GM10266 (cell line): ENCODE data around the gene TFCP2L1.

Source experiments
- DNase-seq: peaks from one replicate; pipeline ENCODE4 v3.0.0; 2012; ENCODE audit errors: extremely low spot score
- TF ChIP-seq, protein P1 (sequence below): IDR thresholded peaks from 2 replicates; pipeline ENCODE4 v1.5.1; 2012; ENCODE audit warnings: mild to moderate bottlenecking, low read depth; ENCODE audit not compliant: control insufficient read depth, insufficient read depth; ENCODE audit errors: missing control alignments

Gene TFCP2L1

DNA sequence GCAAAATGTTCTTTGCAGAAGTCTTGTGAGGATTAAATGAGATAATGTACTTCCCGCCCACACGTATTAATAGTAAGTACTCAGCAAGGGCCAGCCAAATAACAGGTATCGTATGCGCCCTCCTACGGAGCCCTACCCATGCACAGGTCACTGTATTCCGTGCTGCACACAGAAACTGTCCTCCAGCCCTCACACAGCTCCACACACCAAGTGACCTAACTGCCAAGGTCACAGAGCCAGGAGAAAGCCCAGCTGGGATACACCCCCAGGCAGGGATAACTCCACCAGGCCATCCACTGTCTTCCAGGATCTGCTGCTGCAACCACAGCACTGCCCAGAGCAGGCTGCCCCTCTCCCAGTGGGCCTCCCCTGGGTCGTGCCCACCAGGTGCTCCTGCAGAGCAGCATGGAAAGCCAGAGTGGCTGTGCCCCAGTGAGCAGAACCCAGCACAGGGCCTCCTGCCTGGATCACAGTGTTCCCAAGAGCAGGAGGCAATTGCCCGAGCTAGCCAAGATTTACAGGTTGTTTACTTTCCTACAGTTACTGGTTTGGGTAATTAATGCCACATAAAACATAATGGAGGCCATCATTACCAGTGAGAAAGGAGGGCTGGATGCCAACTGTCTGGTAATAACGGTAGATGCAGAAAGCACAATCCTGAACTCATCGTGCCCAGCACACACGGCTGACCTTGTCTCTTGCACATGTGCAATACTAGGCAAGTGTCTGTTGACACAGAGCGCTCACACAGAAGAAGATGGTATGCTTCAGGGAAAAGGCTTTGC is 24.4 kb downstream of the TFCP2L1 start:
- TF ChIP-seq, protein P1, sequence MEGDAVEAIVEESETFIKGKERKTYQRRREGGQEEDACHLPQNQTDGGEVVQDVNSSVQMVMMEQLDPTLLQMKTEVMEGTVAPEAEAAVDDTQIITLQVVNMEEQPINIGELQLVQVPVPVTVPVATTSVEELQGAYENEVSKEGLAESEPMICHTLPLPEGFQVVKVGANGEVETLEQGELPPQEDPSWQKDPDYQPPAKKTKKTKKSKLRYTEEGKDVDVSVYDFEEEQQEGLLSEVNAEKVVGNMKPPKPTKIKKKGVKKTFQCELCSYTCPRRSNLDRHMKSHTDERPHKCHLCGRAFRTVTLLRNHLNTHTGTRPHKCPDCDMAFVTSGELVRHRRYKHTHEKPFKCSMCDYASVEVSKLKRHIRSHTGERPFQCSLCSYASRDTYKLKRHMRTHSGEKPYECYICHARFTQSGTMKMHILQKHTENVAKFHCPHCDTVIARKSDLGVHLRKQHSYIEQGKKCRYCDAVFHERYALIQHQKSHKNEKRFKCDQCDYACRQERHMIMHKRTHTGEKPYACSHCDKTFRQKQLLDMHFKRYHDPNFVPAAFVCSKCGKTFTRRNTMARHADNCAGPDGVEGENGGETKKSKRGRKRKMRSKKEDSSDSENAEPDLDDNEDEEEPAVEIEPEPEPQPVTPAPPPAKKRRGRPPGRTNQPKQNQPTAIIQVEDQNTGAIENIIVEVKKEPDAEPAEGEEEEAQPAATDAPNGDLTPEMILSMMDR: no peak
- DNase-seq: no peak

DNA sequence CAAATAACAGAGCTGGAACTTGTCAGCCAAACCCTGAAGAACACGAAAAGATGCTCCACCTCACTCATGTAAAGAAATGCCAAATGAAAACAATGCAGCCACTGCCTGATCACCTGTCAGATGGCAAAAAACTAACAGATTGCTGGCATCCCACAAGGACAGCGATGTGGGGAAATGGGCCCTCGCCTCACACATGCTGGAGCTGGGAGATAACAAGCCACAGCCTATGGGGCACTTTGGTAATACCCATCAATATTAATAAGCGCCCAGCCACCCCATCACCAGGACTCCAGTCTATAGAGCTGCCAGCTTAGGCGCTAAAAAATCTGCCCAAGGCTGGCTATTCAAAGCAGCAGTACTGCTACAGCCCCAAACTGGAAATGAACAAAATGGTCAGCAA is 27.0 kb downstream of the TFCP2L1 start:
- TF ChIP-seq, protein P1: no peak
- no peak for DNase-seq

DNA sequence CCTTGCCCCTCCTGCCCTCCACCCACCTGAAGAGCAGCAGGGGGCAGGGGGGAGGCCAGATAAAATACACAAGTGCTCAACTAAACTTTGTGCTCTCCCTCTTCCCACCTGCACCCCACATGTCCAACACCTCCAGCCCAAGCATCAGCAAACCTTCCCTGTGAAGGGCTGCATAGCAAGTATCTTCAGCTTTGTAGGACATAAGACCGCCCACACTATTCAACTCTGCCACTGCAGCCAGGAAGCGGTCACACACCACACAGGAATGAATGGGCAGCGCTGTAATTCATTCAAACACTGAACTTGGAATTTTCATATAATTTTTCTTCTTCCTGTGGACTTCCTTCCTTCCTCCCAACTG is 27.5 kb downstream of the TFCP2L1 start:
- TF ChIP-seq, protein P1: no peak
- DNase-seq: no peak

DNA sequence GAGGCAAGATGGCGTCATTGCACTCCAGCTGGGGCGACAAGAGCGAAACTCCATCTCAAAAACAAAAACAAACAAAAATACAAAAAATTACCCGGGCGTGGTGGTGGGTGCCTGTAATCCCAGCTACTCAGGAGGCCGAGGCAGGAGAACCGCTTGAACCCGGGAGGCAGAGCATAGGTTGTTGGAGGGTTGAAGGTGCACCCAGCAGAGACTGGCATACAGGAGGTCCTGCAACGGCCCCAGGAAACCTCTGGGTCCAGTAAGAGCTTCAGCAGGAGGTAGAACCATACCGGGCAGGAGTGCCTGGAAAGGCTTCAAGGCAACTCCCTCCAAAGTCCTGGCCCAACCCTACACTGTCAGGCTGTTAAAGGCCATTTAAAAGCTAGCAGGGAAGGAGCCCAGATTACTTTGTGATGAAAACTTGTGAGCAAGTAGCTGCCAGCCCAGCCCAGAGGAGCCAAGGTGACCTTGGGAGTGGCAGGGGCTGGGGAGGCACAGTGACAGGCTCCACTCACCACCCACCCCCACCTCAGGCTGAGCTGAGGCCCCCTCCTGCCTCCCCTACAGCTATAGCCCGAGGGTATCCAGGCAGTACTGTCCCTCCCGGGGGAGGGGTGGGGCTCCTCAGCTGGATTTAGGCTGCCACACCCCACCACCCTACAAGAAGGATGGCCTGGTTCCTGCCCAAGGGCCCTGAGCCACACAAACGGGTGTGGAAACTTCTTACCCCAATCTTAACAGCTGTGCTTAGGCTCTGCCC is 28.1 kb downstream of the TFCP2L1 start:
- no peak for DNase-seq
- TF ChIP-seq, protein P1: no peak

DNA sequence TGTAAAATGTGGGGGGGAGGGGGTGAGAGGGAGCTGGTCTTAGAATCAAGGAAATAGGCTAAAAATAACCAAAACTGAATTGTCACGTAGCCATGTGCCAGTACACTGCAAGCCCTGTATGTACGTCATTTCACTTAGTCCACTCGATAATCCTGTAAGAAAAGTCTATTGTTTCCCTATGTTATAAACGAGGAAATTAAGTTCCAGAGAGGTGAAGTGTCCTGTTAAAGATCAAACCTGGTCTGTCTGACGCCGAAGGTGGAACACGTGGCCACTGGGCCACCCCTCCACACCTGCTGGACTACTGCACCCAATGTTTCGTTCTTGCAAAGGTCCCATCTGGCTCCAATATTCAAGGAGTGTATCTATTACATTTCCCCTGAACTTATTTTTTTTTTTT is 29.6 kb downstream of the TFCP2L1 start:
- TF ChIP-seq, protein P1: no peak
- no peak for DNase-seq

DNA sequence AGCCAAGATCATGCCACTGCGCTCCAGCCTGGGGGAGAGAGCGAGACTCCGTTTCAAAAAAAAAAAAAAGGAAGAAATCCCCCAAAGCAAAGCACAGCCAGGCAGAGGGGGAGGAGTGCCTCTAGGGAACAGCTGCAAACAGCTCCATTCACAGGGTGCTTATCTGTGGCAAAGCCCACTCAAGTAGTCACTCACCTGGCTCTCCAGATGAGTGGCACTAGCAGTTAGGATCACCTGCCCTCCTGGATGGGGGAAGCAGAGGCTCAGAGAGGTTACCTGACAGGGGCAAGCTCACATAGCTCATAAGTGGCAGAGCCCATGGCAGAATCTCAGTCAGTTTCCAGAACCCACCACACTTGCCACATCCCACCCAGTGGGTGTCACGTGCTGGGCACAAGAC is 30.3 kb downstream of the TFCP2L1 start:
- TF ChIP-seq, protein P1: no peak
- no peak for DNase-seq

DNA sequence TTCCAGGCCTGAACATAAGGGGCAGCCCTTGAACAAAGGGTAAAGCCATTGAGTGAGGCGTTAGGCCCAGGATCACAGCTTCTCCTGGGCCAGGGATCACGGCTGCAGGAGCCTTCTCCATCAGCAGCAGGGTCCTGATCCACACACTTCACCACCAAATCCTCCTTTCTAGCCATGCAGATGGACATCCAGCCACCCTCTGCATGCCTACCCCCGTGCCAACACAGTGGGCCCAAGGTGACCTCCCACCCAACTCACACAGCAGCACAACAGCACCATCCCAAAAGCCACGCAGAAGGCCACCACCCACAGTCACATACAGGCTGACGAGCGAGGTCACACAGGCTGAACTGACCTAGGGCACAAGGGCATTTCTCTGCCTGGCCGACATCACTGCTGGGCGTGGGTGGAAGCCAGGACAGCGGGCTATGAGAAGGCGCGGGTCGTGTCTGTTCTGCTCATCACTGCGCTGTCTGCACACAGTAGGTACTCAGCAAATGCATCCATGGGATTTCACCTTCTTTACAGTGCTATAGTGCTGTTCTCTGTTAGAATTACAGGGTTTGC is 31.2 kb downstream of the TFCP2L1 start:
- TF ChIP-seq, protein P1: no peak
- no peak for DNase-seq
